Liver (tissue), 9 donors: ENCODE data around the gene AIP. TPM values are rescaled to one million over a fixed set of nuclear protein-coding genes. Genes with fewer than 3 reads are reported as not detected.

Experiments used
- DNase-seq: peaks from one replicate; pipeline ENCODE4 v3.0.0-alpha.2; 2017; ENCODE audit warnings: low spot score
- H3K27ac ChIP-seq, 2 donors: one replicate each; pipeline ENCODE4 v1.7.0; 2013; ENCODE audit warnings: inconsistent platforms in 2 of 2, low read length in 2 of 2, control low read depth in 1 of 2, low read depth in 1 of 2, mild to moderate bottlenecking in 1 of 2
- H3K27me3 ChIP-seq, 4 donors: one replicate each; pipeline versions ENCODE4 v1.6.1 to v1.7.0; 2013; ENCODE audit warnings: low read length in 3 of 4, inconsistent platforms in 1 of 4, mild to moderate bottlenecking in 1 of 4, moderate library complexity in 1 of 4; ENCODE audit not compliant: control insufficient read depth in 4 of 4, insufficient read depth in 4 of 4
- H3K36me3 ChIP-seq, 4 donors: one replicate each; pipeline versions ENCODE4 v1.6.1 to v1.7.0; 2013; ENCODE audit warnings: low read length in 3 of 4, mild to moderate bottlenecking in 3 of 4, low read depth in 1 of 4, moderate library complexity in 1 of 4; ENCODE audit not compliant: control insufficient read depth in 4 of 4, insufficient read depth in 3 of 4
- H3K4me1 ChIP-seq, 4 donors: one replicate each; pipeline versions ENCODE4 v1.6.1 to v1.7.0; 2013; ENCODE audit warnings: low read length in 3 of 4, mild to moderate bottlenecking in 3 of 4, moderate library complexity in 1 of 4; ENCODE audit not compliant: control insufficient read depth in 4 of 4, insufficient read depth in 4 of 4
- H3K4me3 ChIP-seq, 3 donors: one replicate each; pipeline versions ENCODE4 v1.6.1 to v1.7.0; 2013; ENCODE audit warnings: low read length in 3 of 3, control low read depth in 1 of 3, low read depth in 1 of 3, mild to moderate bottlenecking in 1 of 3
- H3K9ac ChIP-seq, 2 donors: one replicate each; pipeline ENCODE4 v1.7.0; 2013; ENCODE audit warnings: low read length in 2 of 2, mild to moderate bottlenecking in 2 of 2, moderate library complexity in 2 of 2, control low read depth in 1 of 2, low read depth in 1 of 2
- H3K9me3 ChIP-seq, 4 donors: one replicate each; pipeline versions ENCODE4 v1.6.1 to v1.7.0; 2013; ENCODE audit warnings: low read length in 3 of 4; ENCODE audit not compliant: control insufficient read depth in 4 of 4
- ATF3 ChIP-seq: IDR thresholded peaks from 2 replicates; pipeline ENCODE4 v1.6.1; 2016; ENCODE audit warnings: antibody characterized with exemption
- CTCF ChIP-seq: fragments of 150-350 bp; IDR thresholded peaks from 2 replicates; pipeline ENCODE4 v1.5.1; 2017; ENCODE audit warnings: improper control_type of control experiment, low read depth, low read length; ENCODE audit not compliant: missing input control
- EGR1 ChIP-seq, 2 donors: IDR thresholded peaks; 2 replicates each; pipeline ENCODE4 v1.6.1; 2016 to 2018; ENCODE audit warnings: antibody characterized with exemption in 2 of 2, low read depth in 2 of 2
- FOXA2 ChIP-seq: IDR thresholded peaks from 2 replicates; pipeline ENCODE4 v1.6.1; 2016; ENCODE audit warnings: antibody characterized with exemption
- HNF4A ChIP-seq, 2 donors: conservative IDR thresholded peaks; 2 replicates each; pipeline ENCODE4 v1.6.1; 2016; ENCODE audit warnings: antibody characterized with exemption in 2 of 2, mild to moderate bottlenecking in 2 of 2
- JUND ChIP-seq, 2 donors: IDR thresholded peaks; 2 replicates each; pipeline ENCODE4 v1.6.1; 2016; ENCODE audit warnings: antibody characterized with exemption in 2 of 2
- NR2F2 ChIP-seq: IDR thresholded peaks from 2 replicates; pipeline ENCODE4 v1.6.1; 2016; ENCODE audit warnings: antibody characterized with exemption
- RAD21 ChIP-seq, 2 donors: IDR thresholded peaks; 2 replicates each; pipeline ENCODE4 v1.6.1; 2016; ENCODE audit warnings: antibody characterized with exemption in 2 of 2, mild to moderate bottlenecking in 2 of 2
- REST ChIP-seq: IDR thresholded peaks from 2 replicates; pipeline ENCODE4 v1.6.1; 2016; ENCODE audit warnings: antibody characterized with exemption, mild to moderate bottlenecking
- RXRA ChIP-seq, 2 donors: IDR thresholded peaks; 2 replicates each; pipeline ENCODE4 v1.6.1; 2017 to 2018; ENCODE audit warnings: antibody characterized with exemption in 2 of 2, mild to moderate bottlenecking in 1 of 2
- SP1 ChIP-seq: IDR thresholded peaks from 2 replicates; pipeline ENCODE4 v1.6.1; 2018; ENCODE audit warnings: antibody characterized with exemption, mild to moderate bottlenecking
- TAF1 ChIP-seq: conservative IDR thresholded peaks from 2 replicates; pipeline ENCODE4 v1.6.1; 2016; ENCODE audit warnings: antibody characterized with exemption, mild to moderate bottlenecking
- ZBTB33 ChIP-seq: IDR thresholded peaks from 2 replicates; pipeline ENCODE4 v1.6.1; 2016; ENCODE audit warnings: antibody characterized with exemption
- WGBS: extraction: QIAGEN DNeasy Blood & Tissue Kit; methylation state at CpG from one replicate; pipeline ENCODE4 v1.1.7; 2013; 5-methylcytosine and 5-hydroxymethylcytosine counted together
- polyA plus RNA-seq, 2 donors: library from polyadenylated mRNA; stranded (reverse) in 1 of 2; unstranded in 1 of 2; fragments of 200-250 nt in 1 of 2; fragments of >200 nt in 1 of 2; fragmentation: Nextera tagmentation in 1 of 2; extraction: Ambion mirVana in 1 of 2; gene quantifications; one replicate each; pipeline versions ENCODE4 v1.2.1 to v1.2.3, GENCODE V29; 2013 to 2015
- total RNA-seq, 2 donors: library from RNA; depleted of rRNA; stranded (reverse); fragments of >200 nt; gene quantifications; one replicate each; pipeline ENCODE4 v1.2.3, GENCODE V29; 2014
- donor health status: healthy.
- donor health status: healthy.
- donor health status: healthy.
- donor health status: healthy.
- donor health status: healthy.

AIP gene
- total and polyA plus RNA-seq, 4 donors, result 17.6 to 28.2 (median 23.1) TPM

- no peak for DNase-seq
- H3K27me3 ChIP-seq, result no peaks in the 10 kb centered on the region
- H3K9me3 ChIP-seq, result no peaks in the 10 kb centered on the region
- H3K4me3 ChIP-seq, result no peak overlapping the region
- no peak overlapping the region for H3K27ac ChIP-seq
- TF ChIP-seq JUND (IDR thresholded peaks at IDR 0.05) (no peak), FOXA2 (no peak), CTCF (no peak), EGR1 (IDR thresholded peaks at IDR 0.05; ENCODE audit: low read depth in 2 of 2) (no peak), ZBTB33 (no peak), SP1 (no peak)
- no peaks in the 10 kb centered on the region for H3K36me3 ChIP-seq
- WGBS, result 83% methylated on average over 25 of the region's 25 CpGs
- H3K4me1 ChIP-seq, result peaks cover 2 to 12% (median 8%) of the 10 kb centered on the region in 4 donors
- no peak overlapping the region for H3K9ac ChIP-seq
Observed at GRCh38 chr11:67523556-67524479, 41.0 kb downstream of the AIP start.

GRCh38 chr11:67524480-67524808 is 41.6 kb downstream of the AIP start:
- no peaks in the 10 kb centered on the region for H3K9me3 ChIP-seq
- no peaks in the 10 kb centered on the region for H3K36me3 ChIP-seq
- TF ChIP-seq NR2F2 (no peak), TAF1 (no peak), SP1 (no peak), RXRA (IDR thresholded peaks at IDR 0.05) (no peak), EGR1 (IDR thresholded peaks at IDR 0.05; ENCODE audit: low read depth in 2 of 2) (no peak), FOXA2 (no peak), REST (no peak), RAD21 (IDR thresholded peaks at IDR 0.05) (no peak), ATF3 (no peak), JUND (IDR thresholded peaks at IDR 0.05) (no peak), HNF4A (conservative IDR thresholded peaks at IDR 0.05) (no peak)
- no peak overlapping the region for H3K27ac ChIP-seq
- no peaks in the 10 kb centered on the region for H3K27me3 ChIP-seq
- peaks cover 2 to 12% (median 8%) of the 10 kb centered on the region in 4 donors for H3K4me1 ChIP-seq
- no peak overlapping the region for H3K9ac ChIP-seq
- no peak for DNase-seq
- H3K4me3 ChIP-seq, result no peak overlapping the region
- 86% methylated on average over 9 of the region's 9 CpGs for WGBS
